Kidney (tissue), 14 donors: Measurements from ENCODE around the gene AFF4. TPM values are rescaled to one million over a fixed set of nuclear protein-coding genes. Genes with fewer than 3 reads are reported as not detected.

Experiments used
- DNase-seq, 5 donors: peaks; one replicate each; pipeline ENCODE4 v3.0.0-alpha.2; 2013 to 2020
- FAIRE-seq: peaks from 2 replicates; lab custom pipeline; 2012; peaks lifted over from hg19 to GRCh38; lab: Jason Lieb, UNC
- H3K27ac ChIP-seq, 2 donors: one replicate each; pipeline ENCODE4 v1.7.0; 2013; ENCODE audit warnings: low read depth in 2 of 2, low read length in 2 of 2, inconsistent platforms in 1 of 2
- H3K27me3 ChIP-seq: one replicate; pipeline ENCODE4 v1.7.1; 2013; ENCODE audit warnings: low read length, inconsistent platforms; ENCODE audit not compliant: control insufficient read depth, insufficient read depth
- H3K36me3 ChIP-seq, 3 donors: one replicate each; pipeline versions ENCODE4 v1.7.0 to v1.7.1; 2013; ENCODE audit warnings: low read length in 3 of 3, control low read depth in 1 of 3, inconsistent platforms in 1 of 3; ENCODE audit not compliant: insufficient read depth in 3 of 3, control insufficient read depth in 2 of 3
- H3K4me1 ChIP-seq, 3 donors: one replicate each; pipeline versions ENCODE4 v1.7.0 to v1.7.1; 2013; ENCODE audit warnings: low read length in 3 of 3, inconsistent platforms in 1 of 3, low read depth in 1 of 3; ENCODE audit not compliant: control insufficient read depth in 2 of 3, insufficient read depth in 2 of 3
- H3K4me3 ChIP-seq, 3 donors: one replicate each; pipeline versions ENCODE4 v1.7.0 to v1.8.1; 2013; ENCODE audit warnings: low read length in 3 of 3, control low read depth in 1 of 3, inconsistent platforms in 1 of 3
- H3K9ac ChIP-seq, 3 donors: one replicate each; pipeline versions ENCODE4 v1.7.0 to v1.7.1; 2013; ENCODE audit warnings: low read length in 3 of 3, control low read depth in 1 of 3, inconsistent platforms in 1 of 3
- H3K9me3 ChIP-seq, 3 donors: one replicate each; pipeline versions ENCODE4 v1.7.0 to v1.7.1; 2013; ENCODE audit warnings: low read length in 3 of 3, control low read depth in 1 of 3, inconsistent platforms in 1 of 3; ENCODE audit not compliant: control insufficient read depth in 2 of 3, insufficient read depth in 1 of 3
- intact Hi-C: fragments of 100-400 bp; cut with DNase I; formaldehyde crosslinking; loops from one replicate; pipeline ENCODE4 v1.11.1; 2022
- polyA plus RNA-seq: library from polyadenylated mRNA; stranded (reverse); fragments of 350-450 nt; fragmentation: Illumina TruSeq; extraction: RNeasy Lipid Tissue Mini Kit (QIAGEN cat#74804); gene quantifications from one replicate; pipeline ENCODE4 v1.2.3, GENCODE V29; 2014; ENCODE audit warnings: low read depth, low replicate concordance; ENCODE audit not compliant: insufficient read depth
- total RNA-seq: library from RNA; stranded (reverse); fragmentation: NEBNext Ultra II Directional; extraction: Animal tissue kit (Norgen Biotek cat#: 25700); gene quantifications from one replicate; pipeline ENCODE4 v1.2.1, GENCODE V29; 2021
- TF ChIP-seq, protein P1 (sequence below): IDR thresholded peaks from 3 replicates; pipeline ENCODE4 v1.5.1; 2012; ENCODE audit warnings: mild to moderate bottlenecking, moderate library complexity, borderline replicate concordance; ENCODE audit not compliant: insufficient read depth; ENCODE audit errors: extremely low read depth
- donor health status: control.
- donor health status: control.
- donor health status: control.
- donor health status: control.
- donor health status: control.
- donor health status: DM: yes; HTN: yes; CAD: no.
- donor health status: Normal renal cell carcinoma (clear cell type).

AFF4 gene
- total and polyA plus RNA-seq, 2 donors from 2014 or later: 8.8 to 83.7 TPM

DNA sequence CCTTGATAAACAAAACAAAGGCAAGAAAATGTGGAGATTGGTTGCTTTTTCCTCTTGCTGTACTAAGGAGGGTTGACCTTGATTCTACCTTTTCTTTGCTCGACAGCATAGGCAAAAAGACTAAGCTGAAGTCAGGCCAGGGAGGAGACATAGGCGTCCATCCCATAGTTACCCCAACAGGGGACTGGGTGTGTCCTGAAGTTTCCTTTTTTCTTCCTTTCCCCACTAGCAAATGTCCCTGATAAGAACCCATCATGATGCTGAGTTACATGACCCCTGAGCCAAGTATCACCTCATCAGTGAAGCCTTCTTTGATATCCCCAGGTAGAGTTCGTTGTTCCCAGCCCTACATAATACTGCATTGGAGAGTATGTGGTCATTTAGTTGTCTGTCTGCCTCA, 123.1 kb downstream of the AFF4 start:
- intact Hi-C loops: no loop called here
- H3K4me1 ChIP-seq: peaks cover 0 to 5% (median 2%) of the 10 kb centered on the region in 3 donors
- no peaks in the 10 kb centered on the region for H3K36me3 ChIP-seq
- FAIRE-seq (no peak), DNase-seq (no peak)
- no peak overlapping the region for H3K4me3 ChIP-seq
- TF ChIP-seq, protein P1, sequence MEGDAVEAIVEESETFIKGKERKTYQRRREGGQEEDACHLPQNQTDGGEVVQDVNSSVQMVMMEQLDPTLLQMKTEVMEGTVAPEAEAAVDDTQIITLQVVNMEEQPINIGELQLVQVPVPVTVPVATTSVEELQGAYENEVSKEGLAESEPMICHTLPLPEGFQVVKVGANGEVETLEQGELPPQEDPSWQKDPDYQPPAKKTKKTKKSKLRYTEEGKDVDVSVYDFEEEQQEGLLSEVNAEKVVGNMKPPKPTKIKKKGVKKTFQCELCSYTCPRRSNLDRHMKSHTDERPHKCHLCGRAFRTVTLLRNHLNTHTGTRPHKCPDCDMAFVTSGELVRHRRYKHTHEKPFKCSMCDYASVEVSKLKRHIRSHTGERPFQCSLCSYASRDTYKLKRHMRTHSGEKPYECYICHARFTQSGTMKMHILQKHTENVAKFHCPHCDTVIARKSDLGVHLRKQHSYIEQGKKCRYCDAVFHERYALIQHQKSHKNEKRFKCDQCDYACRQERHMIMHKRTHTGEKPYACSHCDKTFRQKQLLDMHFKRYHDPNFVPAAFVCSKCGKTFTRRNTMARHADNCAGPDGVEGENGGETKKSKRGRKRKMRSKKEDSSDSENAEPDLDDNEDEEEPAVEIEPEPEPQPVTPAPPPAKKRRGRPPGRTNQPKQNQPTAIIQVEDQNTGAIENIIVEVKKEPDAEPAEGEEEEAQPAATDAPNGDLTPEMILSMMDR: no peak
- peak overlapping the region in 1 of 2 donors; percentile 20 for H3K27ac ChIP-seq
- H3K9ac ChIP-seq: no peak overlapping the region
- H3K9me3 ChIP-seq: no peaks in the 10 kb centered on the region
- H3K27me3 ChIP-seq: no peaks in the 10 kb centered on the region

DNA sequence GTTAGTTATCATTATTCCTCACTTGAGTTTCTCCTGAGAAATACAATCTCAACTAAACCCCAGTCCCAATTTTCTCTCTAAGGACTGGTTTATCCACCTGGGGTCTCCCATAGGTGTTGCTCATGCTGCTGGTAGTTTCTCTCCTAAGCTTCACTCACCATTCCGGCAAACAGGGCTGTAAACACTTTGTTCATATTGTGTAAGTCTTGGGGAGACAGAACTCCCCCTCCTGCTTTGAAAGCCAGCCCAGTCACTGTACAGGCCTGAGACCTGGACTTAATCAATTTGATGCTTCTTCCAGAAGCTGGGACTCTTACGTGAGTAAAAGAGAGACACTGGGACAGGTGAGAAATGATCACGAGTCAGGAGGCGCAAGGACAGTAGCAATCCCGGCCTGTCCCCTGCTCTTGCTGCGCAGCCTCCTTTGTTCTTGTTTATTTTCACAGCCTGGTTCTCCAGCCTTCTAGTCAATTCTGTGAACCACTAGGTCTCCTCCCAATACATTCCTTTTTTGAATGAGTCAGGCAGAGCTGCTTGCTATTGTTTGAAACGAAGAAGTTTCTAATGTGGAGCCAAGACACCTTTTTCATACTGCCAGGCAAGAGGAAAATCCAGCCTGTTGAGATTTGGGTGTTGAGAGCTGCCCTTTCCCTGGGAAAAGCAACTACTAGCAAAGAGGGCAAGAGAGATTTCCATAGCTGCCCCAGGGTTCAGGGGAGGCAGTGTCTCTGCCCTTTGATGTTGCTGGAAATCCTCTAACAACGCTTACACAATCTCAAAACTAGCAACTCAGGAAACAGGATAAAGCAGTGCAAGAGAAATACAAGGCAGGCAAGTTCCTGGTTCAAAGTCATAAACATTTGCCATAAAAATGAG, 123.8 kb downstream of the AFF4 start:
- TF ChIP-seq, protein P1: no peak
- DNase-seq: peak in 2 of 5 donors; percentile 46 to 79
- FAIRE-seq: no peak
- no peak overlapping the region for H3K9ac ChIP-seq
- no peaks in the 10 kb centered on the region for H3K27me3 ChIP-seq
- intact Hi-C loops: no loop called here
- H3K27ac ChIP-seq: peak overlapping the region in 1 of 2 donors; percentile 57
- no peaks in the 10 kb centered on the region for H3K9me3 ChIP-seq
- H3K36me3 ChIP-seq: no peaks in the 10 kb centered on the region
- peaks cover 0 to 5% (median 2%) of the 10 kb centered on the region in 3 donors for H3K4me1 ChIP-seq
- H3K4me3 ChIP-seq: no peak overlapping the region

DNA sequence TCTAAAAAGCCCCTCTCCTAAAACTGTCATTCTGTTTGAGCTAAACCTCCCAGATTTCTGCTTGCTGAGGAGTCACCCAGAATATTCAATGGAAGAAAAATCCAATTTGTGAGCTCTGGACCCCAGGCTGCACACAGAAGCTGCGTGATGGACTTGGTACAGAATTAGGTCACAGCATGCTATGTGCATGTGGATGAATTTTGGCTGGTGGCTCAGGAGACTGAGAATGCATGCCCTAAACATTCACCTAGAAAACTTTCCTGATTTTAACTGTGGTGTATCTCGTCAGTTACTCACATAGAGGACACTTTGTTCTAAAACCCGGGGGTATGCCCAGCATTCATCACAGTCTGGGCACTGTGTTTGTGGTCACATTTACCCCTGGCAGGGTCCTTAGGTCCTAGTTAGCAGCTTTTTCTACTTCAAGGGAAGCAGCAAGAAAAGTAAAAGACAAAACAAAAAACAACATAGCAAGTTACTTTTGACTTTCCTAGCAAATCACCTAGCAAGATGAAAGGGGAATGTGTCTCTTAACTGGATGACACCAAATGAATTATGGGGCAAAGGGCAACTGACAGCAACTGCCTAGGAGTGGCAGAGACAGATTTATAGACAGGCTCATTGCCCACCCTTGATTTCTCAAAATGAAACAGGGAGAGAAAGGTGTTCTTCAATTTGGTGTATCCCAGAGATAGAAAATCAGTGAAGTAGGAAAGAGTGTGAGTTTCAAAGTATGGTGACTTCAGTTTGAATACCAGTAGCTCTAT, 124.7 kb downstream of the AFF4 start:
- H3K27me3 ChIP-seq: no peaks in the 10 kb centered on the region
- no peak for FAIRE-seq
- no peak for DNase-seq
- no peak overlapping the region for H3K9ac ChIP-seq
- peaks cover 0 to 5% (median 2%) of the 10 kb centered on the region in 3 donors for H3K4me1 ChIP-seq
- H3K9me3 ChIP-seq: no peaks in the 10 kb centered on the region
- intact Hi-C loops: no loop called here
- H3K27ac ChIP-seq: no peak overlapping the region
- H3K36me3 ChIP-seq: no peaks in the 10 kb centered on the region
- H3K4me3 ChIP-seq: no peak overlapping the region
- TF ChIP-seq, protein P1: no peak
